A549 treated with Hydrocortisone at 1 μM for 4 hours (cell line): ENCODE measurements around the gene ITM2A. TPM values are rescaled to one million over a fixed set of nuclear protein-coding genes. Genes with fewer than 3 reads are reported as not detected.

Experiments used
- total RNA-seq: library from RNA; stranded (reverse); fragments of 200-300 nt; extraction: Qiagen RNA extraction; gene quantifications from 5 replicates; pipeline ENCODE4 v1.2.3, GENCODE V29; 2022

The ITM2A gene
- 0.15 TPM in 1 of 5 replicates, not detected in the others for total RNA-seq

GRCh38 chrX:79366873-79367749 lies at the start of gene ITM2A:
Gene ITM2A, minus strand, starts transcription at chrX:79367334. Its CDS starts 119 bp downstream, at chrX:79367215.

Other genes with a start within 250 kb of the ITM2A start
- not detected in 5 replicates for gene GPR174, start 222.6 kb downstream of the ITM2A start, total RNA-seq